SK-N-SH (cell line): ENCODE measurements around the gene TMEM129. TPM values are rescaled to one million over a fixed set of nuclear protein-coding genes. Genes with fewer than 3 reads are reported as not detected.

Experiments used
- CTCF ChIA-PET: fragments of 300-600, 350-600 bp; formaldehyde crosslinking; extraction: SDS; loops from one replicate; lab custom pipeline; 2021; lab: Yijun Ruan, JAX
- POLR2A ChIA-PET: fragments of 350-600 bp; sonication (Branson Sonifier 250); formaldehyde crosslinking; extraction: SDS; loops from one replicate; lab custom pipeline; 2020; ENCODE audit warnings: antibody characterized with exemption, inconsistent platforms; lab: Yijun Ruan, JAX
- DNase-seq: peaks from one replicate; pipeline ENCODE4 v3.0.0; 2012
- H2AFZ ChIP-seq: fragments of 200-600 bp; sonication (generic); 2 replicates; pipeline ENCODE4 v1.8.1; 2016; ENCODE audit warnings: antibody characterized with exemption, mild to moderate bottlenecking, low read depth
- H3F3A ChIP-seq: fragments of 200-600 bp; sonication (generic); replicated peaks from 2 replicates; pipeline ENCODE3; 2016; ENCODE audit warnings: antibody characterized with exemption, mild to moderate bottlenecking; ENCODE audit not compliant: insufficient read depth
- H3K27ac ChIP-seq, 2 experiments: fragments of 200-500 bp in 1 of 2; fragments of 200-600 bp in 1 of 2; sonication (Bioruptor generic) in 1 of 2; sonication (generic), shearing (Covaris generic) in 1 of 2; 2 replicates each; pipeline versions ENCODE4 v1.5.1 to v1.6.1; 2014 to 2016; ENCODE audit warnings: low read depth in 2 of 2, inconsistent platforms in 1 of 2, low read length in 1 of 2, mild to moderate bottlenecking in 1 of 2, mixed read lengths in 1 of 2
- H3K27me3 ChIP-seq: fragments of 200-600 bp; sonication (generic), shearing (Covaris generic); 2 replicates; pipeline ENCODE4 v1.6.1; 2016; ENCODE audit warnings: mixed run types; ENCODE audit not compliant: insufficient read depth
- H3K36me3 ChIP-seq, 2 experiments: fragments of 200-500 bp in 1 of 2; fragments of 200-600 bp in 1 of 2; sonication (Bioruptor generic) in 1 of 2; sonication (generic) in 1 of 2; replicated peaks in 1 of 2; 2 replicates each; pipeline versions ENCODE3 to v1.5.1; 2014 to 2016; ENCODE audit warnings: low read length in 1 of 2, mild to moderate bottlenecking in 1 of 2; ENCODE audit not compliant: insufficient read depth in 2 of 2, control insufficient read depth in 1 of 2
- H3K4me1 ChIP-seq, 2 experiments: fragments of 200-500 bp in 1 of 2; fragments of 200-600 bp in 1 of 2; sonication (Bioruptor generic) in 1 of 2; sonication (generic), shearing (Covaris generic) in 1 of 2; 2 replicates each; pipeline versions ENCODE4 v1.5.1 to v1.6.1; 2014 to 2016; ENCODE audit warnings: low read depth in 1 of 2, low read length in 1 of 2, mixed run types in 1 of 2; ENCODE audit not compliant: insufficient read depth in 2 of 2, control insufficient read depth in 1 of 2
- H3K4me2 ChIP-seq: fragments of 200-600 bp; sonication (generic), shearing (Covaris generic); 2 replicates; pipeline ENCODE4 v1.6.1; 2017; ENCODE audit warnings: mixed run types
- H3K4me3 ChIP-seq, 2 experiments: fragments of 200-500 bp in 1 of 2; fragments of 200-600 bp in 1 of 2; sonication (Bioruptor generic) in 1 of 2; sonication (generic), shearing (Covaris generic) in 1 of 2; 2 replicates each; pipeline versions ENCODE4 v1.5.1 to v1.8.1; 2014 to 2016; ENCODE audit warnings: low read depth in 2 of 2, inconsistent platforms in 1 of 2, low read length in 1 of 2, mild to moderate bottlenecking in 1 of 2, mixed read lengths in 1 of 2, moderate library complexity in 1 of 2
- H3K79me2 ChIP-seq: fragments of 200-600 bp; sonication (generic); 2 replicates; pipeline ENCODE4 v1.8.1; 2017; ENCODE audit warnings: mild to moderate bottlenecking; ENCODE audit not compliant: insufficient read depth
- H3K9ac ChIP-seq: fragments of 200-600 bp; sonication (generic); 2 replicates; pipeline ENCODE4 v1.6.1; 2017; ENCODE audit warnings: mixed run types
- H3K9me2 ChIP-seq: fragments of 200-600 bp; sonication (generic); 2 replicates; pipeline ENCODE4 v1.6.1; 2017; ENCODE audit warnings: mixed run types
- H3K9me3 ChIP-seq: fragments of 200-600 bp; sonication (generic); 2 replicates; pipeline ENCODE4 v1.6.1; 2017; ENCODE audit warnings: mixed run types, mild to moderate bottlenecking, moderate library complexity
- H4K20me1 ChIP-seq: fragments of 200-600 bp; sonication (generic); 2 replicates; pipeline ENCODE4 v1.6.1; 2017; ENCODE audit warnings: mild to moderate bottlenecking, mixed run types; ENCODE audit not compliant: insufficient read depth
- CHD2 ChIP-seq: fragments of 150-350 bp; IDR thresholded peaks from 2 replicates; pipeline ENCODE4 v1.6.1; 2018; ENCODE audit warnings: low read length; ENCODE audit not compliant: partially characterized antibody
- CTCF ChIP-seq: fragments of 200-600 bp; sonication (generic); IDR thresholded peaks from 2 replicates; pipeline ENCODE4 v1.6.1; 2017; ENCODE audit warnings: antibody characterized with exemption, mild to moderate bottlenecking, moderate library complexity
- ELF1 ChIP-seq: IDR thresholded peaks from 2 replicates; pipeline ENCODE4 v1.4.0; 2012
- EZH2phosphoT487 ChIP-seq: fragments of 200-600 bp; sonication (generic); IDR thresholded peaks from 2 replicates; pipeline ENCODE4 v1.6.1; 2017; ENCODE audit warnings: low read depth, mixed run types, mild to moderate bottlenecking, antibody characterized with exemption, moderate library complexity, borderline replicate concordance
- FOXJ3 ChIP-seq: sonication (generic); formaldehyde crosslinking; IDR thresholded peaks from 2 replicates; pipeline ENCODE4 v1.5.1; 2020; ENCODE audit warnings: mild to moderate bottlenecking, missing genetic modification reagents
- FOXM1 ChIP-seq: IDR thresholded peaks from 2 replicates; pipeline ENCODE4 v1.4.0; 2012; ENCODE audit warnings: low read depth, mild to moderate bottlenecking
- NFIC ChIP-seq: IDR thresholded peaks from 2 replicates; pipeline ENCODE4 v1.4.0; 2012; ENCODE audit warnings: borderline replicate concordance
- NRF1 ChIP-seq: IDR thresholded peaks from 2 replicates; pipeline ENCODE4 v1.6.1; 2012; ENCODE audit warnings: low read depth, mild to moderate bottlenecking, low read length
- RXRA ChIP-seq: IDR thresholded peaks from 2 replicates; pipeline ENCODE4 v1.4.0; 2012; ENCODE audit warnings: low read depth, mild to moderate bottlenecking, borderline replicate concordance
- SIN3A ChIP-seq: IDR thresholded peaks from 2 replicates; pipeline ENCODE4 v1.6.1; 2012; ENCODE audit warnings: low read depth, mild to moderate bottlenecking, low read length, moderate library complexity, borderline replicate concordance
- TEAD4 ChIP-seq: IDR thresholded peaks from 2 replicates; pipeline ENCODE4 v1.4.0; 2012; ENCODE audit warnings: mild to moderate bottlenecking, borderline replicate concordance; ENCODE audit not compliant: insufficient read depth
- USF1 ChIP-seq: IDR thresholded peaks from 2 replicates; pipeline ENCODE4 v1.4.0; 2012; ENCODE audit warnings: low read depth, borderline replicate concordance
- USF2 ChIP-seq: fragments of 150-350 bp; IDR thresholded peaks from 2 replicates; pipeline ENCODE4 v1.6.1; 2017; ENCODE audit warnings: antibody characterized with exemption, low read length, low read depth, borderline replicate concordance
- YY1 ChIP-seq: IDR thresholded peaks from 2 replicates; pipeline ENCODE4 v1.4.0; 2012; ENCODE audit warnings: low read depth, mild to moderate bottlenecking
- ZBTB33 ChIP-seq: IDR thresholded peaks from 2 replicates; pipeline ENCODE4 v1.4.0; 2012; ENCODE audit warnings: low read depth, borderline replicate concordance
- WGBS: methylation state at CpG from one replicate; pipeline ENCODE4 v1.1.6; 2017; ENCODE audit warnings: low lambda C conversion rate; 5-methylcytosine and 5-hydroxymethylcytosine counted together
- polyA plus RNA-seq, 3 experiments: library from polyadenylated mRNA; depleted of rRNA; stranded (reverse); fragments of >200 nt; gene quantifications; 2 replicates each; pipeline ENCODE4 v1.2.3, GENCODE V29; 2012
- TF ChIP-seq, protein P1 (sequence below): IDR thresholded peaks from 2 replicates; pipeline ENCODE4 v1.6.1; 2012; ENCODE audit warnings: mild to moderate bottlenecking, low read depth, low read length, moderate library complexity

The TMEM129 gene
- polyA plus RNA-seq, 1 of the 3 experiments (the other 2 are of a cell fraction): 36.5 TPM

DNA sequence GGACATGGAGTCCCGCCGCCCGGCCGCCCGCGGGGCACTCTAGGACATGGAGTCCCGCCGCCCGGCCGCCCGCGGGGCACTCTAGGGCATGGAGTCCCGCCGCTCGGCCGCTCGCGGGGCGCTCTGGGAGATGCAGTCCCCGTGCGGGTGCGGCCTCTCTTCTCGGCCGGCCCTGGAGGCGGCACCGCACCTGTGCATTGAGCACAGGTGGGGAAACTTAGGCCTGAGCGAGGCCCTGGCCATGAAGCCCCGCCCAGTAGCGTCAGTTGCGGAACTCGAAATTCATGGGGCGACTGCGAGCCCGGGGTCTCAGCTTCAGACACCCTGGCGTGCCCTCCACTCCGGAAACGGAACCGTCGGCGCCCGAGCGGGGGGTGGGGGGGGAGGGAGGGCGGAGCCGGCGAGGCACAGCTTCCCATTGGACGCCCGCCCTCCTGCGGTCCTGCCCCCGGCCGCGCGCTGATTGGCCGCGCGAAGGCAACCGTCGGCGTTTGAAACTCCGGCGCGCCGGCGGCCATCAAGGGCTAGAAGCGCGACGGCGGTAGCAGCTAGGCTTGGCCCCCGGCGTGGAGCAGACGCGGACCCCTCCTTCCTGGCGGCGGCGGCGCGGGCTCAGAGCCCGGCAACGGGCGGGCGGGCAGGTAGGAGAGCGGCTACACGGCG is at the start of gene TMEM129, which contains the start of gene TACC3 (continued):
- TF ChIP-seq USF2 (no peak), TEAD4 (no peak), ELF1 (peak; percentile 80), SIN3A (peak; percentile 98), CHD2 (peak; percentile 51), FOXM1 (peak; percentile 69; the same call in 1 of the 2 replicates), RXRA (no peak), ZBTB33 (no peak), USF1 (no peak; the same call in 1 of the 2 replicates)

DNA sequence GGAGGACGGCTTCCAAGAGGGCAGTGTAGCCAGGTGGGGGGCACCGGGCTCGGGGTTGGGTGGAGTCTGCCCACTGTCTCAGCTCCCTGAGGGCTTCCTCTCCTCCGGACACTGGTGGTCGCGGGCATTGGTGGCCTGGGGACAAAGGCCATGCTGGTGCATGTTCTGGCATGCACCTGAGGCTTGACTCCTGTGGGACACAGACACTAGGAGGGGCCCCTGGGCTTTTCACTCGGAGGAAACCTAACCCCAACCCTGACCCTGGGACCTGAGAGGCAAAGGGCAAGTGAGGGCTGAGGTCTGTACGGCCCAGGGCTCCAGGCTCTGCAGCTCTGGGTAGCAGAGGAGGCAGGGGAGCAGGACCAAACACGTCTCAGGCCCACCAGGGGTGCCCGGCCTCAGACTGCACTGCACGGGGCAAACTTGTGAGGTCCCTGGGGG is 49.7 kb upstream of the TMEM129 start:
- Histone ChIP-seq H3K9me3 (no peaks in the 10 kb centered on the region), H3K27me3 (no peaks in the 10 kb centered on the region), H3K9me2 (no peaks in the 10 kb centered on the region), H3K36me3 (no peaks in the 10 kb centered on the region), H3F3A (no peaks in the 10 kb centered on the region), H3K4me3 (no peak overlapping the region), H3K9ac (no peak overlapping the region), H2AFZ (no peak overlapping the region), H3K4me1 (peaks cover 0 to 33% of the 10 kb centered on the region in 2 experiments; a peak in 1 of 4 replicates), H3K27ac (no peak overlapping the region), H4K20me1 (no peaks in the 10 kb centered on the region), H3K79me2 (no peaks in the 10 kb centered on the region), H3K4me2 (no peak overlapping the region)
- TF ChIP-seq EZH2phosphoT487 (no peak), YY1 (no peak), CTCF (no peak), NRF1 (no peak), NFIC (no peak), RXRA (no peak), FOXJ3 (CRISPR knock-in tag) (no peak)
- TF ChIP-seq, protein P1, sequence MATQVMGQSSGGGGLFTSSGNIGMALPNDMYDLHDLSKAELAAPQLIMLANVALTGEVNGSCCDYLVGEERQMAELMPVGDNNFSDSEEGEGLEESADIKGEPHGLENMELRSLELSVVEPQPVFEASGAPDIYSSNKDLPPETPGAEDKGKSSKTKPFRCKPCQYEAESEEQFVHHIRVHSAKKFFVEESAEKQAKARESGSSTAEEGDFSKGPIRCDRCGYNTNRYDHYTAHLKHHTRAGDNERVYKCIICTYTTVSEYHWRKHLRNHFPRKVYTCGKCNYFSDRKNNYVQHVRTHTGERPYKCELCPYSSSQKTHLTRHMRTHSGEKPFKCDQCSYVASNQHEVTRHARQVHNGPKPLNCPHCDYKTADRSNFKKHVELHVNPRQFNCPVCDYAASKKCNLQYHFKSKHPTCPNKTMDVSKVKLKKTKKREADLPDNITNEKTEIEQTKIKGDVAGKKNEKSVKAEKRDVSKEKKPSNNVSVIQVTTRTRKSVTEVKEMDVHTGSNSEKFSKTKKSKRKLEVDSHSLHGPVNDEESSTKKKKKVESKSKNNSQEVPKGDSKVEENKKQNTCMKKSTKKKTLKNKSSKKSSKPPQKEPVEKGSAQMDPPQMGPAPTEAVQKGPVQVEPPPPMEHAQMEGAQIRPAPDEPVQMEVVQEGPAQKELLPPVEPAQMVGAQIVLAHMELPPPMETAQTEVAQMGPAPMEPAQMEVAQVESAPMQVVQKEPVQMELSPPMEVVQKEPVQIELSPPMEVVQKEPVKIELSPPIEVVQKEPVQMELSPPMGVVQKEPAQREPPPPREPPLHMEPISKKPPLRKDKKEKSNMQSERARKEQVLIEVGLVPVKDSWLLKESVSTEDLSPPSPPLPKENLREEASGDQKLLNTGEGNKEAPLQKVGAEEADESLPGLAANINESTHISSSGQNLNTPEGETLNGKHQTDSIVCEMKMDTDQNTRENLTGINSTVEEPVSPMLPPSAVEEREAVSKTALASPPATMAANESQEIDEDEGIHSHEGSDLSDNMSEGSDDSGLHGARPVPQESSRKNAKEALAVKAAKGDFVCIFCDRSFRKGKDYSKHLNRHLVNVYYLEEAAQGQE: no peak
- ChIA-PET POLR2A (no interaction called here), CTCF (interaction anchor here (1.1 kb wide), 1 partner anchor 129 kb away, joined by 3 read pairs; no protein-coding TSS in a partner anchor)
- 86% methylated on average over 3 of the region's 11 CpGs for WGBS
- no peak for DNase-seq
